ENCODE data around the gene ADCK1. TPM values are rescaled to one million over a fixed set of nuclear protein-coding genes. Genes with fewer than 3 reads are reported as not detected.

The ADCK1 gene
- total and polyA plus RNA-seq, 2 of the 13 experiments (the other 11 are each of a cell fraction or from before 2014, with no cell fraction given), result 3.9 to 6.3 TPM

- TF ChIP-seq ZSCAN21 (CRISPR knock-in tag; IDR thresholded peaks at IDR 0.05; ENCODE audit: borderline replicate concordance) (peak; percentile 55; the same call in 1 of the 2 replicates), MXI1 (IDR thresholded peaks at IDR 0.05; ENCODE audit: borderline replicate concordance, low read depth, low read length) (0 out of 3 replicates have a peak, but pooled peaks have one; percentile 40), SALL1 (CRISPR knock-in tag; IDR thresholded peaks at IDR 0.05) (peak; percentile 83), ZBTB38 (CRISPR knock-in tag; IDR thresholded peaks at IDR 0.05) (0 out of 2 replicates have a peak, but pooled peaks have one; percentile 60), ZBTB40 (IDR thresholded peaks at IDR 0.05) (no peak), ZBTB40 (CRISPR knock-in tag; IDR thresholded peaks at IDR 0.05) (peak; percentile 48; the same call in 1 of the 2 replicates), RFXAP (CRISPR knock-in tag; IDR thresholded peaks at IDR 0.05; ENCODE audit: borderline replicate concordance) (no peak), PCBP2 (optimal IDR thresholded peaks at IDR 0.05; ENCODE audit: low read depth, low read length, poor library complexity, severe bottlenecking) (no peak), ZNF615 (CRISPR knock-in tag; IDR thresholded peaks at IDR 0.05; ENCODE audit: borderline replicate concordance) (no peak), EEA1 (CRISPR knock-in tag; IDR thresholded peaks at IDR 0.05; ENCODE audit: borderline replicate concordance) (no peak), HIVEP1 (CRISPR knock-in tag; IDR thresholded peaks at IDR 0.05) (peak; percentile 85), ZNF703 (CRISPR knock-in tag; IDR thresholded peaks at IDR 0.05; ENCODE audit: borderline replicate concordance) (no peak), SOX6 (IDR thresholded peaks at IDR 0.05) (no peak), SOX6 (CRISPR knock-in tag; IDR thresholded peaks at IDR 0.05) (peak; percentile 44; the same call in 1 of the 2 replicates), TAF15 (IDR thresholded peaks at IDR 0.05; ENCODE audit: low read depth, low read length, poor library complexity, severe bottlenecking) (no peak), ZNF616 (CRISPR knock-in tag; IDR thresholded peaks at IDR 0.05; ENCODE audit: low read depth) (0 out of 2 replicates have a peak, but pooled peaks have one; percentile 49), KLF11 (CRISPR knock-in tag; IDR thresholded peaks at IDR 0.05) (0 out of 2 replicates have a peak, but pooled peaks have one; percentile 16), PHF21A (CRISPR knock-in tag; IDR thresholded peaks at IDR 0.05) (peak; percentile 49; the same call in 1 of the 2 replicates), ZBTB26 (CRISPR knock-in tag; IDR thresholded peaks at IDR 0.05; ENCODE audit: borderline replicate concordance) (no peak; the same call in 1 of the 2 replicates), SP5 (CRISPR knock-in tag; IDR thresholded peaks at IDR 0.05; ENCODE audit: borderline replicate concordance, low read depth) (no peak)
These were observed 39.3 kb upstream of the ADCK1 start, which contains the start of gene SNW1 (continued) for GRCh38 chr14:77760381-77761204.

Data from HepG2 (cell line).